Smooth muscle cell of the umbilical artery (primary cell): Measurements from ENCODE around the gene RANBP6. TPM values are rescaled to one million over a fixed set of nuclear protein-coding genes. Genes with fewer than 3 reads are reported as not detected.

Experiments used
- total RNA-seq: library from RNA; depleted of rRNA; stranded (reverse); fragments of >200 nt; gene quantifications from 2 replicates; pipeline ENCODE4 v1.2.3, GENCODE V29; 2014

RANBP6 gene
- 43.7 and 52.5 TPM in 2 replicates for total RNA-seq

DNA sequence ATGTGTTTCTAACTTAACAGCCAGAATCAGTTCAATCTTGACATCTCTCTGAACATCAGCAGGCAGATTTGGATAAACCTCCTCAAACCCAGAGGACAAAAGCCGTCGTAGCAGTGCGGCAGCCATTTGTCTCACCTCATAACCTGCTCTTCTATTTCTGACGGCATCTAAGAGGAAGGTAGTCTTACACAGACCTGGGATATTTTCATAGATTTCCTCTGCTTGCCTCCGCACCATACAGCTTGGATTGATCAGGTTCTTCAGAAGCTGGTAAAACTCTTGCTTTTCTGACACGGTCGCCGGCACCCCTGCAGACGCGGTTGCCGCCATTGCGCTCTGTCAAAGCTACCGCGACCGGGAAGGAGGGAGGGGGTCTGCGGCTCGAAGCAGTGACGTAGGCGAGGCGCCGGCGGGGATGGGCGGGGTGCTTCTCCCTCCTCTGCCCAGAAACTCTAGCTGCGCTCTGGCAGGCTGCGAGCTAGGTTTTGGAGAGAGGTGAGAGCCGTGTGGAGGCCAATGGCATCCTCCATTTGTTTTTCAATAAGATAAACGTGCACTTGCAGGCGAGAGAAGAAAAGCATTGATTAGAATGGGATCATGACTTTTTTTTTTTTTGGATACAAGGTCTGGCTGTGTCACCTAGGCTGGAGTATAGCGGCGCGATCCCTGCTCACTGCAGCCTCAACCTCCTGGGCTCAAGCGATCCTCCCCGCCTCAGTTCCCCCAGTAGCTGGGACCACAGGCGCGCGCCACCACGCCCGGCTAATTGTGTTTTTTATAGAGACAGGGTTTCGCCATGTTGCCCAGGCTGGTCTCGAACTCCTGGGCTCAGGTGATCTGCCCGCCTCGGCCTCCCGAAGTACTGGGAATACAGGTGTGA, at the start of gene RANBP6:
Gene RANBP6 (minus strand): TSS at position 347 of the 880 bp plus-strand sequence. CDS start 17 bp downstream, at position 330.

Other genes with a start within 250 kb of the RANBP6 start
- 29.1 and 31.0 TPM in 2 replicates for gene ERMP1, start 182.5 kb downstream of the RANBP6 start, total RNA-seq
- 0.05 TPM in 1 of 2 replicates, not detected in the other for gene MLANA, start 124.7 kb downstream of the RANBP6 start, total RNA-seq
- 470 and 472 TPM in 2 replicates for gene IL33, start 200.2 kb upstream of the RANBP6 start, total RNA-seq